Measurements from ENCODE around the gene SLC35E1. TPM values are rescaled to one million over a fixed set of nuclear protein-coding genes. Genes with fewer than 3 reads are reported as not detected.

Gene SLC35E1
- total RNA-seq, 2 experiments from 2014 or later, result 60.1 to 62.4 TPM

- CTCF ChIA-PET, result interaction anchor here (1.7 kb wide), 1 partner anchor 13 kb away, joined by 7 read pairs; no protein-coding TSS in a partner anchor
- Mint-ChIP-seq H3K9me3 (no peaks in the 10 kb centered on the region), H3K36me3 (ENCODE audit: low read depth) (peaks cover 53% of the 10 kb centered on the region), H3K4me1 (ENCODE audit: low read depth) (no peaks in the 10 kb centered on the region), H3K4me3 (no peak overlapping the region), H3K27me3 (no peaks in the 10 kb centered on the region), H3K27ac (no peak overlapping the region)
- POLR2A ChIA-PET, result interaction anchor here (0.6 to 1.5 kb wide), 5 partner anchors 11 to 102 kb away, joined by 3 to 4 read pairs (median 3); no protein-coding TSS in a partner anchor
- intact Hi-C loops (cut with micrococcal nuclease), result no loop called here
- peak; percentile 62 for DNase-seq
- TF ChIP-seq, protein P1, sequence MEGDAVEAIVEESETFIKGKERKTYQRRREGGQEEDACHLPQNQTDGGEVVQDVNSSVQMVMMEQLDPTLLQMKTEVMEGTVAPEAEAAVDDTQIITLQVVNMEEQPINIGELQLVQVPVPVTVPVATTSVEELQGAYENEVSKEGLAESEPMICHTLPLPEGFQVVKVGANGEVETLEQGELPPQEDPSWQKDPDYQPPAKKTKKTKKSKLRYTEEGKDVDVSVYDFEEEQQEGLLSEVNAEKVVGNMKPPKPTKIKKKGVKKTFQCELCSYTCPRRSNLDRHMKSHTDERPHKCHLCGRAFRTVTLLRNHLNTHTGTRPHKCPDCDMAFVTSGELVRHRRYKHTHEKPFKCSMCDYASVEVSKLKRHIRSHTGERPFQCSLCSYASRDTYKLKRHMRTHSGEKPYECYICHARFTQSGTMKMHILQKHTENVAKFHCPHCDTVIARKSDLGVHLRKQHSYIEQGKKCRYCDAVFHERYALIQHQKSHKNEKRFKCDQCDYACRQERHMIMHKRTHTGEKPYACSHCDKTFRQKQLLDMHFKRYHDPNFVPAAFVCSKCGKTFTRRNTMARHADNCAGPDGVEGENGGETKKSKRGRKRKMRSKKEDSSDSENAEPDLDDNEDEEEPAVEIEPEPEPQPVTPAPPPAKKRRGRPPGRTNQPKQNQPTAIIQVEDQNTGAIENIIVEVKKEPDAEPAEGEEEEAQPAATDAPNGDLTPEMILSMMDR (IDR thresholded peaks at IDR 0.05), result peak; percentile 52
- peak; percentile 64 for ATAC-seq
These were observed 44.2 kb downstream of the SLC35E1 start for GRCh38 chr19:16527971-16528521.

DNA sequence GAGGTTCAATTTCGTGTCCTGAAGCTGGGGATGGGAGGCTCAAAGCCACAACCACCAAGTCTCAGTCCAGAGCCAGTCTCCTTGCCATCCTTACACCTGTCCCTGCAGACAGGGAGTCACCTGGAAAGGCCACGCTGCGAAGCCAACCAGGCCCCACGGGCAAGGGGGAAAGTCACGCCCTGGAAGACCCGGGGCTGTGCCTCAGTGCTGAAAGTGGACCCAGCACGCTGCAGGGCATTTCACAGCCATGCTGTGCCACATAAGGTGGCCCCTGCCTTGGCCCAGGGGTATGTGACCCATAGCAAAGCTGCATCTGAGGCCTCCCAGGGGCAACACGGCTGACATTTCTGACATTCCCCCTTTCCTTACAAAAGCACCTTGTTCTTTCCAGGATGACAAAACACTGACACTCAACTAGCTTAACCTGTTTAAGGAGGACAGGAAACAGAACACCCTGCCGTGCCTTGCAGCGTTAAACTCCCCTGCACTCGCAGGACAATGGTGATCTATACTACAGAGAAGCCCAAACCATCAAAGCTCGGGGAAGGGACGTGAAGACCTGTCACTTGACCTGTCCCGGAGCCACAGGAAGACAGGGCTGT lies 44.8 kb downstream of the SLC35E1 start:
- H3K27ac Mint-ChIP-seq, result no peak overlapping the region
- TF ChIP-seq, protein P1 (IDR thresholded peaks at IDR 0.05), result no peak
- POLR2A ChIA-PET, result interaction anchor here (0.6 to 1.5 kb wide), 7 partner anchors 8 to 102 kb away, joined by 3 to 4 read pairs (median 3); no protein-coding TSS in a partner anchor
- H3K4me1 Mint-ChIP-seq (ENCODE audit: low read depth), result no peaks in the 10 kb centered on the region
- ATAC-seq, result no peak
- CTCF ChIA-PET, result interaction anchor here (1.7 kb wide), 1 partner anchor 12 kb away, joined by 7 read pairs; no protein-coding TSS in a partner anchor
- peaks cover 53% of the 10 kb centered on the region for H3K36me3 Mint-ChIP-seq (ENCODE audit: low read depth)
- H3K4me3 Mint-ChIP-seq, result no peak overlapping the region
- no peak for DNase-seq
- H3K9me3 Mint-ChIP-seq, result no peaks in the 10 kb centered on the region
- intact Hi-C loops (cut with micrococcal nuclease), result no loop called here
- no peaks in the 10 kb centered on the region for H3K27me3 Mint-ChIP-seq

DNA sequence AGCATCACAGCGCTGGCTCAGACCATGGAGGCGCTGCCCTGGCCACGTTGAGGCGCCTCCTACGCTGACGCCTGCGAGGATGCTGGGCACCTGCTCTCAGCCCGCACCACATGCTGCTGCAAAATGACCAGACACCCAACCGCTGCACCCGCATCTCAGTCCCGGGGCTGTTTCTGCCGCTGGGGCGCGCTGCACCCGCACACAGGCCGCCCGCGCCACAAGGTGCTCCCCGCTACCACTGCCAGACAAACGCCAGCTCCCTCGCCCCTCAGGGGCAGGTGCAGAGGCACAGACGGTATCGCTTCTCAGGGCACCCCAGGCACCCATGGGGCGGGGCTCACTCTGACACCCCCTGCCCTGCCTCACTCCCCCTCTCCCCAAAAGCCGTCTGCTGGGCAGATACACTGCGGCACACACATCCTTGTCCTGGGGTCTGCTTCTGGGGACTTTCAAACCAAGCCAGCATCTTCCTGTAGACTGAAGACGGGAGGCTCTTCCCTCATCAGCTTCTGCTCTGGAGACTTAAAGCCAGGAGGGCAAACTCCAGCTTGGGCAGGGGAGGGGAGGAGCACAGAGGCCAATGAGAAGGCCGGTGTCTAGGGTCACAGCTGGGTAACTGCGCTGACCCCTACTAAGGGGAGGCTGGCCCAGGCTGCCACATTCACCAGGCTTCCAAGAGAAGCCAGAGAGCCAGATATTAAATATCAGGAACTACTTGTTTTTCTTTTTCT lies 46.3 kb downstream of the SLC35E1 start:
- intact Hi-C loops (cut with micrococcal nuclease), result no loop called here
- H3K4me1 Mint-ChIP-seq (ENCODE audit: low read depth), result no peaks in the 10 kb centered on the region
- H3K9me3 Mint-ChIP-seq, result no peaks in the 10 kb centered on the region
- H3K27me3 Mint-ChIP-seq, result no peaks in the 10 kb centered on the region
- ChIA-PET CTCF (no interaction called here), POLR2A (interaction anchor here (1.1 kb wide), 1 partner anchor 8 kb away, joined by 3 read pairs; no protein-coding TSS in a partner anchor)
- H3K27ac Mint-ChIP-seq, result no peak overlapping the region
- TF ChIP-seq, protein P1 (IDR thresholded peaks at IDR 0.05), result no peak
- peaks cover 45% of the 10 kb centered on the region for H3K36me3 Mint-ChIP-seq (ENCODE audit: low read depth)
- ATAC-seq, result no peak
- H3K4me3 Mint-ChIP-seq, result no peak overlapping the region
- no peak for DNase-seq

DNA sequence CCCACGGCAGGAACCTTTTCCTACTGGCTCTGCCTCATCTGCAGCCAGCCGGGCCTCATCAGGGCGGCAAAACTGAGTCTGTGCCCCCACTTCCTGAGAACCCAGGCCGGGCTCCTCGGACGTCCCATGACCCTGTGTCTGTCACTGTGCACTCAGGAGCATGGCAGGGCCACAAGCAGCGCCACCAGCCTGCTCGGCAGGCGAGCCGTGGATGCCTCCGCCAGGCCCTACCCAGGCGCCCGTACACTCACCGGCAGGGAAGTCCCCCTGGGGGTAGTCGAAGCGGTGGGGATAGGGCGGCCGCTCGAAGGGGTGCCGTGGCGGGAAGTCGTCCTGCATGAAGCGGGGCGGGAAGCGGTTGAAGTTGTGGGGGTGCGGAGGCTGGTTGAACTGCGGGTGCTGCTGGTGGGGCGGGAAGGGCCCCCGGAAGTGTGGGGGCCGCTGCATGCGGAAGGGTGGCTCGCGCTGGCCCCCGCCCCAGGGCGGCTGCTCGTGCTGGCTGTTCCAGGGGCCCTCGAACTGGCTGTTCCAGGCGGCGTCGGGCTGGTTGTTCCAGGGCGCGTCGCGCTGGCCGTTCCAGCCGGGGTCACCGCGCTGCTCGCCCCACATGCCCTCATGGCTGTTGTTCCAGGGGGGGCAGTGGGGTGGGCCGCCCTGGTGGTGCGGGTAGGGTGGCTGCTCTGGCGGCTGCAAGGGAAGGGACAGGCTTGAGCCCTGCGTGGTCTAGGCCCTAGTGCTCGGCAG lies 47.1 kb downstream of the SLC35E1 start:
- H3K27me3 Mint-ChIP-seq, result no peaks in the 10 kb centered on the region
- ChIA-PET CTCF (no interaction called here), POLR2A (no interaction called here)
- H3K4me1 Mint-ChIP-seq (ENCODE audit: low read depth), result no peaks in the 10 kb centered on the region
- intact Hi-C loops (cut with micrococcal nuclease), result no loop called here
- H3K4me3 Mint-ChIP-seq, result no peak overlapping the region
- no peak overlapping the region for H3K27ac Mint-ChIP-seq
- H3K36me3 Mint-ChIP-seq (ENCODE audit: low read depth), result peaks cover 49% of the 10 kb centered on the region
- no peak for ATAC-seq
- no peak for DNase-seq
- no peaks in the 10 kb centered on the region for H3K9me3 Mint-ChIP-seq
- TF ChIP-seq, protein P1 (IDR thresholded peaks at IDR 0.05), result no peak
